ENCODE measurements around the gene LURAP1L.

LURAP1L gene

DNA sequence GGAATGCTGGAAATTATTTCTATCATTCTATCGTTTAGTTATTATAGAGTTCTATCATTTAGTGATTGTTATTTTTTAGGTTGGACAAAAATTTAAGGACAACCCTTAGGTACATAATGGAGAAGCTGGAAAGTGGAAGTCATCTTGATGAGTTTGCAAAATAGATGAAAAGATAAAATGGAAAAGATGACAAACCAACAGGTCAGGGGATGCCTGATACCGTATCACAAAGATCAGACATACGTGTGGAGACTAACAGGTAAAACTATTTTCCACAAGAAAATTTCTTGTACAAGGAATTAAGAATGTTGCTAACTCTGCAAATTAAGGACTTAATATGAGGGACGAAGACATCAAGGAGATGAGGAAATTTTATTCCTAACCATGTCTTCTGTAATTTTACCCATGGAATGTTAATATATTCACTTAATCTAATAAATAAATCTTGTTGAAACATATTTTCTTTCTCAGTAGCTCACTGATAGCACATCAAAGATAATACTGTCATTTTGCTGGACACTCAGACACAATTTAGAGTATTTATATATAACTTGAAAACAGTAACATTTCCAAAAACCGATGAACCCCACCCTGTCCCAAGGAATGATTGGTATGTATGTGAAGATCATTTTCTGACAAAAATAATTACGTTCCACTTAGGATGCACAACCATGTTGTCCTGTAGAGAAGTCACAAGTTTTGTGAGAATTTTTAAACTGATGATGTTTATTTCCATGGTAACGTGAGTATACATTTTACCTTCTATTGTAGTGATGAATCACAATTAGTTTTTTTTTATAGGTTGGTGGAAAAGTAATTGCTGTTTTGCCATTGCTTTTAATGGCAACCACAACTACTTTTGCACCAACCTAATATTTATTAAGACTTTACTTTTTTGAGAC is 2.6 kb downstream of the LURAP1L start:
- DNase-seq, result no peak

DNA sequence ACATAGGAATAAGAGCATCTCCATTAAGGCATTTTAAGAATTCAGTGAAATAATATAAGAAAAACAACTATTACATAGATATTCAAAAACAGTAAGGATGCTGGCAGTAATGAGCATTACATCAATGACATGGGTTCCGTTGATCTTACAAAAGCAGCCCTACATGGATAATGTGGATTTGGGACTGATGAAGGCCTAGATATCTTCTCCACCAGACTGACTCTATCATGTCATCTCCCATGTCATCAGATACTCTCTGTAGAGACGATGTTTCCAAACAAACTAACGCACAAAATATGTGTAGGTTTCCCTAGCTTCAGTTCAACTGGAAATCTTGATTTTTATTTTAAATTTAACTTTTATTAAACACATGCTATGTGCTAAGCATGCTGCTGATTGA is 3.6 kb downstream of the LURAP1L start:
- no peak for DNase-seq

DNA sequence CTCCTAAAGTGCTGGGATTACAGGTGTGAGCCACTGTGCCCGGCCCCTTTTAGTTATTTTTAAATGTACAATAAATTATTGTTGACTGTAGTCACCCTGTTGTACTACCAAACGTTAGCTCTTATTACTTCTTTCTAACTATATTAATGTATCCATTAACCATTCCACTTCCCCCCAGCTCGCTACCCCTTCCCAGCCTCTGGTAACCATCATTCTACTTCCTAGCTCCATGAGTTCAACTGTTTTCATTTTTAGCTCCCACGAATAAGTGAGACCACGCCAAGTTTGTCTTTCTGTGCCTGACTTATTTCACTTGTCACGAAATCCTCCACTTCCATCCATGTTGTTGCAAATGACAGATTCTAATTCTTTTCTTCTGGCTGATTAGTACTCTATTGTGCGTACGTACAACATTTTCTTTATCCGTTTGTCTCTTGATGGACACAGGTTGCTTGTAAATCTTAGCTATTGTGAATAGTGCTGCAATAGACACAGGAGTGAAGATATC is 6.5 kb downstream of the LURAP1L start:
- DNase-seq, result no peak

DNA sequence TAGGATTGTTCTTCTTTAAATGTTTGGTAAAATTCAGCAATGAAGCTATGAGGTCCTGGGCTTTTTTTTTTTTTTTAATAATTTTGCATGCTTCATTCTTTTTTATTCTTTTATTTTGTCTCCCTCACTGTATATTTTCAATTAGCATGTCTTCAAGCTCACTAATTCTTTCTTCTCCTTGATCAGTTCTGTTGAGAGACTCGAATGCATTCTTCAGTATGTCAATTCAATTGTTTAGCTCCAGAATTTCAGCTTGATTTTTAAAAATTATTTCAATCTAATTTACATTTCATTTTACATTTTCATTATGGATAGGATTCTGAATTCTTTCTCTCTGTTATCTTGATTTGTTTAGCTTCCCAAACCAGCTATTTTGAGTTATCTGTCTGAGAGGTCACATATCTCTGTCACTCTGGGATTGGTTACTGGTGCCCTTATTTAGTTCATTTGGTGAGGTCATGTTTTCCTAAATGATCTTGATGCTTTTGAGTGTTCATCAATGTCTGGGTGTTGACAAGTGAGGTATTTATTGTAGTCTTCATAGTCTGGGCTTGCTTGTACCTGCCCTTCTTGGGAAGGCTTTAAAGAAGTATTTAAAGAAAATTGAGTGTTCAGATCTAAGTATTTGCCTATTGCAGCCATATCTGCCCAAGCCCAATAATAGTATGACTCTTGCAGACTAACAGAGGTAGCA is 9.1 kb downstream of the LURAP1L start:
- no peak for DNase-seq

DNA sequence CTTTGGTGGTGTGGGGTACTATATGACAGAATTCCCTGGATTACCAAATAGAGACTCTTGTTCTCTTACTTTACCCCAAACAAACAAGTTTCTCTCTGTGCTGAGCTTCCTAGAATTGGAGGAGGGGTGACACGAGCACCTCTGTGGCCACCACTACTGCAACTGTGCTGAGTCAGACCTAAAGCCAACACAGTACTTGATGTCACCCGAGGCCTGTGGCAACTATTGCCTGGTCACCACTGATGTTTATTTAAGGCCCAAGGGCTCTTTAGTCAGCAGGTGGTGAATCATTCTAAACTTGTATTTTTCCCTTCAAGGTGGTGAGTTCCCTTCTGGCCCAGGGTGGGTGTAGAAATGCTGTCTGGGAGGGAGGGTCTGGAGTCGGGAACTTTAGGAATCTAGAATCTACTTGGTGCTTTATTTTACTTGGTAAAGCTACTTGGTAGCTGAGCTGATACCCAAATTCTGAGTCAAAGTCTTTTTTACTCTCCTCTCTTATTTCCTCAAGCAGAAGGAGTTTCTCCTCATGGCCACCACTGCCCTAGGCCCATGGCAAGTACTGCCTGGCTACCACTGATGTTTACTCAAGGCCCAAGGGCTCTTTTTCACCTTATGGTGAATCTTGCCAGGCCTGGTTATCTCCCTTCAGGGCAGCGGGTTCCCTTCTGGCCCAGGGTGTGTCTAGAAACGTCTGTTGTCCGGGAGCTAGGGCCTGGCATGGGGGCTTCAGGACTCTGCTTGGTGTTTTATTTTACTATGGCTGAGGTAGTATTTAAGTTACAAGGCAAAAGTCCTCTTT is 9.8 kb downstream of the LURAP1L start:
- peak; percentile 50 for DNase-seq

DNA sequence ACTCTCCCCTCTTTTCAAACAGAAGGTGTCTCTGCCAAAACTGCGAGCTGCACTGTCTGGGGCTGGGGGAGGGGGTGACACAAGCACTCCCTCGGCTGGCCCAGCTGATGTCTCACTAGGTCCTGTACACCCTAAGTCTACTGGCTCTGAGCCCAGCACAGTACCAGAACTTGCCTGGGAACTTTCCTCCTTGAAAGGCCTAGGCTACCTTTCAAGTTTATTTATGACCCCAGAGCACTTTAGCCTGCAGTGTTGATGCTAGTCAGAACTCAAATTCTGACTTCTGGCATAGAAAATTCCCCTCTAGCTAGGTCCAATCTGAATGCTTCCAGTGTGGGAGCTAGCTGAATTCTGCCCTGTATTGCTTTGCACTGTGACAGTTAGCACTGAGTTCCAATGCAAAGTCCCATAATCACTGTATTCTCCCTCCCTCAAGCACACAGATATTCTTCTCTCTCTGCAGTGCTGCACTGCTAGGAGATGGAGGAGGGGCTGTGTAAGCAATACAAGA is 10.5 kb downstream of the LURAP1L start:
- peak; percentile 47 for DNase-seq

DNA sequence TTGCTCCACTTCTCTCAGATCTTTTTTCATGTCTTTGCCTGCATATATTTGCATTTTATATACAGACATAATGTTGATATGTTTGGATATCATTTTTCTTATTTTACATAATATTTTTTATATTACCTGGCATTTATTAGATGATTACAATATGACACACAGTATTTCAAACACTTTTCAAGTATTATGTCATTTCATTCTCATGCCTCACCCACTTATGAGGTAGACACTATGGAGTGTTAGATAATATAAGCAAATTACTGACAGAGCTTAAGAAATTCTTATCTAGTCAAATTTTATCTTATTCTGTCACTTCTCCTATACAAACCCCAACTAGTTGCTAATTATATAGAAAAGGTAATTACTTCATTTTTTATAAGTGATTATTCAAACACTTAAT is 11.1 kb downstream of the LURAP1L start:
- DNase-seq, result no peak

DNA sequence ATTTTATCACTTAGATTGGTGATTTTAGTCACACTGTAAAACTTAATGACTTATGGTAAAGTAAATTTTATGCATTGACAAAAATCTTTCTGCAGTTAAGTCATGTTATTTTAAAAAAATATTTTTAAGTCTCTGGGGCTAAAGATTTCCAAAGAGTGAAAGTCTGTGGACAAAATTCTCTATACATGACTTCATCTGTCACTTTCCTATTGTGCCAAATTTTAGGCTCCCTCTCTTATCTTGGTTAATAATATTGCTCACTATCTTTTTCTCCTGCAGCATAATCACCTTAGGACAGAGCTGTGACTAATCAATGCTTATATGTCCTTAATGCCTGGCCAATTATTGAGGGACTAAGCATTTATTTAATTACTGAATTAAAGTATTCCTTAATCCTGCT is 15.2 kb downstream of the LURAP1L start:
- DNase-seq, result no peak

DNA sequence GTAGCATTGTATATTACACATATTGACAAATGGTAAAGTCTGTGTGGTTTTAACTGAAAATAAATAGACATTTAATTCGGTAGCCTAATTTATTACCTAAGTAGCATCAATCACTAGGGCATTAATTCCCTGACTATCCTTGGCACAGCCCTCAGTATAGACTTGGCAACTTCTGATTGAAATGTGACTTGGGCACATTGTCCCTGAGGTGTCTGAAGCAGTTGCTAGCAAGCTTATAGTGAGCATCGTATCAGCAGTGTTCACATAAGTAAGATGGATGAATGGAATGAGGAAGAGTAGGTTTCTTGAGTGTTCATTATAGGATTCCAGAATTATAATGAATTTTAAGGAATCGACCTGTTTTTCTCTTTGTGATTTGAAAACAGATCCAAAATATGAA is 16.1 kb downstream of the LURAP1L start:
- DNase-seq, result no peak

DNA sequence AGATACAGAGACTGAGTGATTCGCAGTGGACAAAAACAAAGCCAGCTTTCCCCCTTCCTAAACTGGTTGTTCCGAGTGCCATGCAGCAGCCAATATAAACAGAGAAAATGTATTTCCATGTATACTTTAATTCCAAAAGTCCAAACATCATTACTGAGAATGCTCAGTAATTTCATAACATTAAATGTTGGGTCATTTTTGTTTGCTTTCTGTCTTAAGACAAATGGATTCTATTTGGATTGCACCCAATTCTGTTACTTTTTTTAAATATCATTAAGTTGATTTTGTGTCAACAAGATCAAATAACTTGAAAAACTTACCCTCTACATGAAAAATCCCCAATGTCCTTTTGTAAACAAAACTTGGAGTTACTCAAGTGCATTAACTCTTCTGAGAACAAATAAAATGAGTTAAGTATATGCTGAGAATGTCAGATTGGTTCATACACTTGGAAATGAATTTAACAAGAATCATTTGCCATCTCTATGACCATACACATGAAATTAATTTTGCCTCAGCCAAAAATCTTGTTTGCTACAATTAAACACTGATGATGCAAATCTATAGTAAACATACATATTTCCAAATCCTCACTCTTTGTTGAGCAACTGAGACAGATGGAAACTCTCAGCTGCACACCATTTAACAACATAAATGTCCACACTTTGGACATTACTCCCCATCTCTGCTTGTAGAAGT is 19.4 kb downstream of the LURAP1L start:
- no peak for DNase-seq

DNA sequence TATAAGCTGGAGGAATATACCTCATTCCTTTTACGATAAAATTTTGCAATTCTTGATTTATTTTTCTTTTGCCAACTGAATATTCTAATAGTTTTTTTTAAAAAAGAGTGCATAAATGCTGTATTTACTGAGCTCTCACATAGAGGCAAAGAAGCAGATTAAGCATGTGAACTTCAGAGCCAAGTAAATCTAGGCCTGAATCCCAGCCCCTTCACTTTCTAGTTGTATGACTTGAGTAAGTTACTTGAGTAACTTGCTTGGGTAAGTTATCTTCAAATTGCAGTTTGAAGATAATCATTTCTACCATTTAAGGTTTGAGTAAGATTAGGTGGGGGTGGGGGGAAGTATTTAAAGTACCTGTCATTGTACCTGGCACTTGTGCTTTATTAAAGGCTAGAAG is 21.8 kb downstream of the LURAP1L start:
- no peak for DNase-seq

DNA sequence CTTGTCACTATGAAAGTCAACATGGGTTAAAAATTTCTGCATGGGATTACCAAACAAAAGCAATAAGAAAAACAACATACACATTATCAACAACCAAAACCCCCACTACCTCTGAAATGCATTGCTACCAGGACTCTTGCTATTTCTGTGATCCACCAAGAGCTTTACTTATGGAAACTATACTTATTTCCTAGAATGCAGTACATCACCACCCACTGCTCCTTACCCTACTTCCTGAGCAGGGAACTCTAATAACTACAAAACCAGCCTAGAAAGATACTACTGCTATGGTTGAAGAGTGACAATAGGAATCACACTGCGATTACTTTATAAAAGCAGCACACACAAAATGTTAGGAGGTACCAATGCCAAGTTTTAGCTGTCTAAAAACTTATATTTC is 22.2 kb downstream of the LURAP1L start:
- DNase-seq, result no peak

DNA sequence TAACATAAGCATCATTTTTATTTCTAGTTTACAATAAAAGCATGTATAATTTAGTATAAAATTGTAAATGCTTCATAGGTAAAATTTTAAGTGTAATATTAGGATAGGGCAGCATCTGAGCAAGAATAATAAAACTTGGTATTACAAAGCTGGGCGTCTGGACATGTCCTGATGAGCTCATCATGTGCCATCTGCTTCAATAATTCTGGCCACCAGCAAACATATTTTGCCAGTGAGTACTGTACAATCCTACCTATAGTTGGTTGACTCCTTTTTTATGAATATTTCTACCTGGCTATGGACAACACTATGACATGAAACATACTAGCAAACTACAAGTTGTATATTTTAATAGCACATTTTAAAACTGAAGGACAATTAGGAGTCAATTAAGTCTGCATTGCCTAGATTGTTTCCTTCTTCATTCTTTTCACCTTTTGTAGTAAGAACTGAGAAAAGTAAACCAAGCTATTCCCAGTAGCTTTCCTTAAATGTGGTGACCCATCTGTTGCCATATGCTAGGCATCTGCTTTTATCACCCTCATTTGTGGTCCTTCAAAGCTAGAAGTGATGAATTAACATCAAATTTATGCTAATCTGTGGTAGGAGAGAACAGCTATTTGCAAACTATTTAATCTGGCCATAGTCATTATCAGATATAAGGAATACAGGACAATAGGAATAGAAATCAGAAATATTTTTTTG is 23.4 kb downstream of the LURAP1L start:
- DNase-seq, result no peak

DNA sequence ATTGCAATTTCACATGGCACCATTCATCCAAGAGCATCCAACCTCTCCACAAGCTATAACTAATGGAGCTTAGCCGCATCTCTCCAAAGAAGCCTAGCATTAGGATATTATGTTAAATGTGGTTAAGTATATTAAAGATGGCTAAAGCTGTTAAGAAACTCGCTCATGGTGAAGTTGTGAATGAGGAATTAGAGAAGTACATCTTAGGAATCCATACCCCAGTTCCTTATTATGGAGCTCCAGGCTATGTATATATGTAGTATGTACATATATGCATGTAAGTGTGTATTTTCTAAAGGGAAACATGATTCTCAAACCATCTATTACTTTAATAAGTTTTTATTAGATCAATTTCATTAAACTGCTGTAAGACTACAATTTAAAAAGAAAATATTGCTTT is 26.4 kb downstream of the LURAP1L start:
- no peak for DNase-seq

DNA sequence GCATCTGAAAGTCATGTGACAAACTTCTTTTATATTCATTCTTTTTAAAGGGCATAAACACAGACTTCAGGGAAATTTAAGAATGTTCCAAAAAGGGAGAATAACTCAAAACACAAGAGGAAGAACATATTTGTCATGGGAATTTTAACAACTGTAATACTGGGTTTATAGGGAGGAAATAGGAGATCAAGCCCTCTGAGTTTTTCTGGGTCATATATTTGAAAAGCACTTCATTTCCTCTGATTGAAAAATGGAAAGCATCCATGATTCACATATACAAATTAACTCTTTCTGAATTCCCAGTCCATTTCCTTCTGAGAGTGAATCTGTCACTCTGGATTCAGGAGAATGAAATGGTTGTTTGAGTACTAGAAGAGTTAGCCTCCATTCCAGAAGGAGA is 26.8 kb downstream of the LURAP1L start:
- DNase-seq, result no peak

DNA sequence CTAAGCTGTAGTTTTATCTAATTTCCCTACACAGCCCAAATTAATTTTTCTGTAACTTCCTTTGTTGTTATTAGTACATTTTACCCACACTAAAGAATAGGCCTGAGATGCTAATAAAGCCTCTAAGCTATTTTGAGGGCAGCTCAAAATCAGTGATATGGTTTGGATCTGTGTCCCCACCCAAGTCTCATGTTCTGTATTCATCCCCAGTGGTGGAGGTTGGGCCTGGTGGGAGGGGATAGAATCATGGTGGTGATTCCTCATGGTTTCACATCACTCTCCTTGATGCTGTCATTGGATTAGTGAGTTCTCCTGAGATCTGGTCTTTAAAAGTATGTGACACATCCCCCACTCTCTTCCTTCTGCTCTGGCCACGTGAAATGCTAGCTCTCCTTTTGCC is 27.3 kb downstream of the LURAP1L start:
- no peak for DNase-seq

DNA sequence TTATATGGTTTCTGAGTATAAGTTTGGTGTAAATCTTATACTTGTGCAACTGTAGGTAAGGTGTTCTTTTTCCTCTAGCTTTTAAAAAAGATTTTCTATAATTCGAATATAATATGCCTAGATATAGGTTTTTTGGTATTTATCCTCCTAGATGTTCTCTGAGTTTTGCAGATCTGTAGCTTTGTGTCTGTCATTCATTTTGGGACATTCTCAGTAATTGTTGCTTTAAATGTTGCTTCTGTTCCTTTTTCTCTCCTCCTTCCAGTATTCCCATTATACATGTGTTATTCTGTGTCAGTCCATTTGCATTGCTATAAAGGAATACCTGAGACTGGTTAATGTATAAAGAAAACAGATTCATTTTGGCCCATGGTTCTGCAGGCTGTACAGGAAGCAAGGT is 33.7 kb downstream of the LURAP1L start:
- no peak for DNase-seq

DNA sequence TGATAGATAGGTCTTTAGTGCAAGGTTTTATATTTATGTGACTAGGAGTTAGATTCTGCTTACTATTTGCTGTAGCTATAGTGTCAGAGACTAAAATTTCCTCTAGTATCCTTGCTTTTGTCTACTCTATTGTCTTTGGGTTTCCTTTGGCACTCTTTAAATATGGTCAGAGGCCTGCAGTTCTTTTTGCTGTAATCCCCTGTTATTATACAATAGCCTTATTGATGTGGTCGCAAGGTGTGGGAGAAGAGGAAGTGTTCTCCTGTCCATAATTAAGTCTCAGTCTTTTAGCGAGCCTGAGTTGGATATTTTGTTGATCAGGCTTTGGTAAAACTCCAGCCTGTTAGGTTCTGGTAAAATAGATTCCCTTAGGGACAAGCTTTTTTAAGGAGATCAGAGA is 34.9 kb downstream of the LURAP1L start:
- no peak for DNase-seq

DNA sequence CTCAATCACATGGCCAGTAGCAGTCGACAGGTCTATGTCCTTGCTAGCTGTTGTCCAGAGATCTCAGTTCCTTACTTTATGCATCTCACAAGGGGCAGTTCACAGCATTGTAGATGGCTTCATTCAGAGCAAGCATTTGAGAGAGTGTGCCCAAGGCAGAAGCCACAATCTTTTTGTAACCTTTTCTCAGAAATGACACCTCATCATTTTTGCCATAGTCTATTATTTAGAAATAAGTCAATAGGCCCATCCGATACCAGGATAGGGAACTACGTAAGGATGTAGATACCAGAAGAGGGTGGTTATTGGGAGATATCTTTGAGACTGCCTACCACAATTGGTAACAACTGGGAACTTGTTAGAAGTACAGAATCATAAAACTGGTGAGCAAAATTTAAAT is 37.1 kb downstream of the LURAP1L start:
- no peak for DNase-seq

DNA sequence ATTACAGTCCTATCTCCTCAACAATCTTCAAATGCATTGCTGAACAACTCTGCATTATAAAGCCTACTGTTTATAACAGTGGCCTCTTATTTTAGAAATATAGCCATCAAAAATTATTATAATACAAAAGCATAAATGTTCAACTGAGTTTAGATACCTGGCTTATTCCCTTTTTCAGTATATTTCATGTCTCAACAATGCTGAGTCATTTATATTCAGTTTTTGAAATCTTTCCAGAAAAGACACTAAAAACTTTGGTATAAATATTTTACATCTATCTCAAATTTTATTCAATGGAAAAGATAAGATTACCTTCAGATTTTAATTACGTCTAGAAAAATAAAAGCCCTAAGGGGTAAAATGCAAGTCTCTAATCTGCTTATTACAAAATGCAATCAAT is 37.9 kb downstream of the LURAP1L start:
- no peak for DNase-seq

DNA sequence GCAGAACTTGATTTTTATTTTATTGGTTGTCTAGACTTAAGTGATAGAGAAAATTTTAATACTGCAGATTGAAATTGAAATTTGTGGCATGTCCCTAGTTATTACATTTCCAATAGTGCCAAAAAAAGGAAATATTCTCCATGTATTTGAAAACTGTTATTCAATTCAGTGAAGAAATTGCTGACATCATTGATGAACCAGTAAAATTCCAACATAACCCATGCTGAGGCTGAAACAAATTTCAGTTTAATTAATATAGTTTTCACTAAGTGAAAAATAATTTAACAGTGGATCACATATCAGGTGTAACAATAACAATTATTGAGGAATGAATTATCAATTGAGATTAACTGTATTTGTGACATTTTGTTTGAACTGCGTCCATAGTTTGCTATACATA is 38.7 kb downstream of the LURAP1L start:
- DNase-seq, result no peak

Measured in NCI-H226 (cell line).